NT2/D1 (cell line): ENCODE results near the gene OSBPL7.

ENCODE experiments used
- DNase-seq: peaks from one replicate; pipeline ENCODE4 v3.0.0-alpha.2; 2011; ENCODE audit warnings: low read depth, low spot score
- H3K27me3 ChIP-seq: 2 replicates; pipeline ENCODE4 v1.6.0; 2011; ENCODE audit warnings: mild to moderate bottlenecking; ENCODE audit not compliant: insufficient read length, insufficient read depth
- H3K36me3 ChIP-seq: 2 replicates; pipeline ENCODE4 v1.6.1; 2011; ENCODE audit warnings: mild to moderate bottlenecking, low read length, mixed read lengths; ENCODE audit not compliant: insufficient read depth, insufficient read length
- H3K4me1 ChIP-seq: 2 replicates; pipeline ENCODE4 v1.5.1; 2011; ENCODE audit not compliant: insufficient read depth, insufficient read length
- H3K4me3 ChIP-seq: 2 replicates; pipeline ENCODE4 v1.5.1; 2011; ENCODE audit warnings: low read depth; ENCODE audit not compliant: insufficient read length
- H3K9ac ChIP-seq: 2 replicates; pipeline ENCODE4 v1.6.0; 2011; ENCODE audit warnings: low read depth; ENCODE audit not compliant: insufficient read length
- H3K9me3 ChIP-seq: 2 replicates; pipeline ENCODE4 v1.5.1; 2011; ENCODE audit warnings: mild to moderate bottlenecking, low read length; ENCODE audit not compliant: insufficient read depth
- SUZ12 ChIP-seq: IDR thresholded peaks from 2 replicates; pipeline ENCODE4 v1.6.1; 2011; ENCODE audit not compliant: insufficient read length, insufficient read depth; ENCODE audit errors: extremely low read depth
- YY1 ChIP-seq: IDR thresholded peaks from 2 replicates; pipeline ENCODE4 v1.6.1; 2011; ENCODE audit not compliant: insufficient read length, insufficient read depth
- ZNF274 ChIP-seq: IDR thresholded peaks from 2 replicates; pipeline ENCODE4 v1.6.1; 2011; ENCODE audit warnings: mild to moderate bottlenecking, low read depth, low read length

OSBPL7 gene

GRCh38 chr17:47840742-47841487, 19.3 kb upstream of the OSBPL7 start, which contains the start of gene SCRN2:
SCRN2 (minus strand) TSS chr17:47841273; CDS start chr17:47840843, 430 bp downstream.
- peaks cover 33% of the 10 kb centered on the region for H3K36me3 ChIP-seq
- H3K9ac ChIP-seq: peak within 1 kb of the TSS; percentile 95
- H3K4me3 ChIP-seq: peak within 1 kb of the TSS; percentile 94
- peaks cover 25% of the 10 kb centered on the region for H3K4me1 ChIP-seq
- DNase-seq: peak; percentile 75
- no peaks in the 10 kb centered on the region for H3K27me3 ChIP-seq
- H3K9me3 ChIP-seq: no peaks in the 10 kb centered on the region
- TF ChIP-seq ZNF274: no peak
- TF ChIP-seq SUZ12: no peak
- no peak for TF ChIP-seq YY1

GRCh38 chr17:47840001-47840741, 18.6 kb upstream of the OSBPL7 start:
- DNase-seq: no peak
- H3K9me3 ChIP-seq: no peaks in the 10 kb centered on the region
- TF ChIP-seq SUZ12 (no peak), YY1 (no peak), ZNF274 (no peak)
- no peaks in the 10 kb centered on the region for H3K27me3 ChIP-seq
- peaks cover 24% of the 10 kb centered on the region for H3K4me1 ChIP-seq
- H3K36me3 ChIP-seq: peaks cover 39% of the 10 kb centered on the region
- peak overlapping the region; percentile 95 for H3K9ac ChIP-seq
- peak overlapping the region; percentile 94 for H3K4me3 ChIP-seq

GRCh38 chr17:47839071-47839470, 17.5 kb upstream of the OSBPL7 start:
- peaks cover 46% of the 10 kb centered on the region for H3K36me3 ChIP-seq
- H3K4me1 ChIP-seq: peaks cover 18% of the 10 kb centered on the region
- DNase-seq: no peak
- H3K9ac ChIP-seq: no peak overlapping the region
- H3K27me3 ChIP-seq: no peaks in the 10 kb centered on the region
- TF ChIP-seq YY1: no peak
- TF ChIP-seq SUZ12: no peak
- no peak for TF ChIP-seq ZNF274
- H3K4me3 ChIP-seq: no peak overlapping the region
- H3K9me3 ChIP-seq: no peaks in the 10 kb centered on the region

- Histone ChIP-seq H3K4me1 (peaks cover 17% of the 10 kb centered on the region), H3K36me3 (peaks cover 46% of the 10 kb centered on the region)
Measured at GRCh38 chr17:47838636-47839035, 17.0 kb upstream of the OSBPL7 start.

GRCh38 chr17:47837401-47838039, 15.9 kb upstream of the OSBPL7 start:
- H3K9ac ChIP-seq: peak overlapping the region; percentile 28

More at GRCh38 chr17:47838636-47839035, 17.0 kb upstream of the OSBPL7 start:
- TF ChIP-seq SUZ12 (no peak), YY1 (no peak), ZNF274 (no peak)
- H3K9ac ChIP-seq: no peak overlapping the region
- H3K9me3 ChIP-seq: no peaks in the 10 kb centered on the region
- no peak for DNase-seq
- H3K27me3 ChIP-seq: no peaks in the 10 kb centered on the region
- no peak overlapping the region for H3K4me3 ChIP-seq

GRCh38 chr17:47836601-47837000, 15.0 kb upstream of the OSBPL7 start:
- no peak overlapping the region for H3K9ac ChIP-seq
- no peak for DNase-seq
- H3K4me1 ChIP-seq: peaks cover 12% of the 10 kb centered on the region
- H3K27me3 ChIP-seq: no peaks in the 10 kb centered on the region
- H3K4me3 ChIP-seq: no peak overlapping the region
- TF ChIP-seq SUZ12 (no peak), YY1 (no peak), ZNF274 (no peak)
- peaks cover 46% of the 10 kb centered on the region for H3K36me3 ChIP-seq
- H3K9me3 ChIP-seq: no peaks in the 10 kb centered on the region

More at GRCh38 chr17:47837401-47838039, 15.9 kb upstream of the OSBPL7 start:
- Histone ChIP-seq H3K4me3 (no peak overlapping the region), H3K36me3 (peaks cover 46% of the 10 kb centered on the region), H3K27me3 (no peaks in the 10 kb centered on the region), H3K9me3 (no peaks in the 10 kb centered on the region), H3K4me1 (peaks cover 13% of the 10 kb centered on the region)
- TF ChIP-seq SUZ12 (no peak), ZNF274 (no peak), YY1 (no peak)
- no peak for DNase-seq

- DNase-seq: no peak
- Histone ChIP-seq H3K9me3 (no peaks in the 10 kb centered on the region), H3K27me3 (no peaks in the 10 kb centered on the region), H3K4me1 (peaks cover 6% of the 10 kb centered on the region), H3K36me3 (peaks cover 52% of the 10 kb centered on the region), H3K4me3 (no peak overlapping the region), H3K9ac (no peak overlapping the region)
- TF ChIP-seq ZNF274 (no peak), YY1 (no peak), SUZ12 (no peak)
Measured at GRCh38 chr17:47834756-47835155, 13.2 kb upstream of the OSBPL7 start.
